Measurements from ENCODE around the gene HSPB6. TPM values are rescaled to one million over a fixed set of nuclear protein-coding genes. Genes with fewer than 3 reads are reported as not detected.
A peak's percentile ranks its signal among the peaks of the same experiment; 100 is the strongest.

HSPB6 gene
- total and polyA plus RNA-seq, 2 donors: 0.28 to 18.9 TPM

DNA sequence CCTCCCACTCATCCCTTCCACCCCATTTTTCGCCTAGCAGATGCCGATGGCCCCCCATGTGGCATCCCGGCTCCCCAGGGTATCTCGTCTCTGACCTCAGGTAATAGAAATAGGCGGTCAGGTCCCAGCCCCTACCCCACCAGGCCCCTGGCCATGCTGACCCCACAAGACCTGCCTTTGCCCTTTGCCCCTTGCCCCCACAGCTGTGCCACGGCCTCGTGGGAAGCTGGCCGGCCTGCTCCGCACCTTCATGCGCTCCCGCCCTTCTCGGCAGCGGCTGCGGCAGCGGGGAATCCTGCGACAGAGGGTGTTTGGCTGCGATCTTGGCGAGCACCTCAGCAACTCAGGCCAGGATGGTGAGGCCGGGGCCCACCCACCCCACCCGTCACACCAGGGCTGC, 23.9 kb upstream of the HSPB6 start:
- no peak for DNase-seq (ENCODE audit: low read depth in 6 of 9, low spot score in 9 of 9)
- 98% methylated on average over 20 of the region's 20 CpGs for WGBS

DNA sequence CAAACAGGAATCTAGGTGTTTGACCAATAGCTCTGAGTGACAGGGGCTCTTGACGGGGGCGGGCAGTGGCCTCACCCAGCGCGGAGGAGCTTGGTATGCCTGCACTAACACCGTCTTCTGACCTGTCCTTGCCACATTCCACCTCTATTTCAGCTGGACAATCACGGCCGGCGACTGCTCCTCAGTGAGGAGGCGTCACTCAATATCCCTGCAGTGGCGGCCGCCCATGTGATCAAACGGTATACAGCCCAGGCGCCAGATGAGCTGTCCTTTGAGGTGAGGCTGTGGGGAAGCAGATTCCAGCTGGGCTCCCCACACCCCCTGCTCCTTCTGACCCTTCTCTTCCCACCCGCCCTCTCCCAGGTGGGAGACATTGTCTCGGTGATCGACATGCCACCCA, 23.2 kb upstream of the HSPB6 start:
- no peaks in the 10 kb centered on the region for H3K9me3 ChIP-seq (ENCODE audit: control insufficient read depth in 2 of 2, insufficient read depth in 1 of 2, low read length in 1 of 2)
- 98% methylated on average over 16 of the region's 16 CpGs for WGBS
- no peak for DNase-seq (ENCODE audit: low read depth in 6 of 9, low spot score in 9 of 9)
- no peak overlapping the region for H3K27ac ChIP-seq (ENCODE audit: low read depth in 1 of 2, low read length in 1 of 2)
- H3K27me3 ChIP-seq (ENCODE audit: control insufficient read depth in 2 of 2, insufficient read depth in 1 of 2, low read length in 1 of 2): no peaks in the 10 kb centered on the region
- H3K4me3 ChIP-seq (ENCODE audit: low read length in 2 of 2): no peak overlapping the region
- H3K36me3 ChIP-seq (ENCODE audit: control insufficient read depth in 2 of 2, insufficient read depth in 2 of 2, low read length in 1 of 2): peaks cover 37 to 68% of the 10 kb centered on the region in 2 donors
- peaks cover 6 to 7% of the 10 kb centered on the region in 2 donors for H3K4me1 ChIP-seq (ENCODE audit: control insufficient read depth in 2 of 2, insufficient read depth in 2 of 2, low read length in 2 of 2)

More for the DNA sequence above, 23.9 kb upstream of the HSPB6 start:
- Histone ChIP-seq H3K27me3 (ENCODE audit: control insufficient read depth in 2 of 2, insufficient read depth in 1 of 2, low read length in 1 of 2) (no peaks in the 10 kb centered on the region), H3K27ac (ENCODE audit: low read depth in 1 of 2, low read length in 1 of 2) (no peak overlapping the region), H3K9me3 (ENCODE audit: control insufficient read depth in 2 of 2, insufficient read depth in 1 of 2, low read length in 1 of 2) (no peaks in the 10 kb centered on the region), H3K4me3 (ENCODE audit: low read length in 2 of 2) (no peak overlapping the region), H3K4me1 (ENCODE audit: control insufficient read depth in 2 of 2, insufficient read depth in 2 of 2, low read length in 2 of 2) (peaks cover 6 to 7% of the 10 kb centered on the region in 2 donors), H3K36me3 (ENCODE audit: control insufficient read depth in 2 of 2, insufficient read depth in 2 of 2, low read length in 1 of 2) (peaks cover 38 to 75% of the 10 kb centered on the region in 2 donors)

DNA sequence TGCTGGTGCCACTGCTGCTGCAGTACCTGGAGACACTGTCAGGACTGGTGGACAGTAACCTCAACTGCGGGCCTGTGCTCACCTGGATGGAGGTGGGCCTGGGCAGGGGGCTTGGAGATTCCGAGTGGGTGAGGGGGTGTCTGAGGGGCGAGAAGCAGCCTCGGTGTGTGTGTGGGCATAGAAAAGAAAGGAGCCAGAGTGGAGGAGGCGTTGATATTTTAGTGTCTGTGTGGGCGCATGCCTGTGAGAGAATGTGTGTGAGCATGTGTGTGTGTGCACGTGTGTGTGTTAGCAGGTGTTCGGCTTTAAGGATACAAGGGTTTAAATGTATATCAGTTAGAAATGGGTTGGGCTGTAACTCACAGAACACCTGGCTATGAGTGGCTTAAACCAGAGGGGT, 22.2 kb upstream of the HSPB6 start:
- peaks cover 7 to 13% of the 10 kb centered on the region in 2 donors for H3K4me1 ChIP-seq (ENCODE audit: control insufficient read depth in 2 of 2, insufficient read depth in 2 of 2, low read length in 2 of 2)
- no peaks in the 10 kb centered on the region for H3K27me3 ChIP-seq (ENCODE audit: control insufficient read depth in 2 of 2, insufficient read depth in 1 of 2, low read length in 1 of 2)
- peaks cover 37 to 58% of the 10 kb centered on the region in 2 donors for H3K36me3 ChIP-seq (ENCODE audit: control insufficient read depth in 2 of 2, insufficient read depth in 2 of 2, low read length in 1 of 2)
- no peak for DNase-seq (ENCODE audit: low read depth in 6 of 9, low spot score in 9 of 9)
- WGBS: 96% methylated on average over 8 of the region's 8 CpGs
- H3K4me3 ChIP-seq (ENCODE audit: low read length in 2 of 2): no peak overlapping the region
- H3K27ac ChIP-seq (ENCODE audit: low read depth in 1 of 2, low read length in 1 of 2): no peak overlapping the region
- H3K9me3 ChIP-seq (ENCODE audit: control insufficient read depth in 2 of 2, insufficient read depth in 1 of 2, low read length in 1 of 2): no peaks in the 10 kb centered on the region

DNA sequence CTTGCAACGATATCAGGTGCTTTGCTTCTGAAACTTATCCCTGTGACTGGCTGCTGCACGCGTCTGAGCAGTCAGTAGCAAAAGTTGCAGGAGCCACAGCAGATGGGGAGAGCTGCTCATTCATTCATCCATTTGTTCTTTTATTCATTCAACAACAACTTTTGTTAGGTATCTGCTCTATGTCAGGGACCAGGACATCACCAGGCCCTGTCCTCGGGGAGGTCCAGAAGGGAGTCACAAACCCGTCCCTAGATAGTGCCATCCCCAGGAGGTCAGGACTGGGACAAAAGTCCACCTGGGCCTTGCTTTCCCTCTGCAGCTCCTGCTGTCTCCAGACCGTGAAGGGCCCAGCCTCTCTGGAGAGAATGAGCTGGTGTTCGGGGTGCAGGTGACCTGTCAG, 21.1 kb upstream of the HSPB6 start:
- Histone ChIP-seq H3K36me3 (ENCODE audit: control insufficient read depth in 2 of 2, insufficient read depth in 2 of 2, low read length in 1 of 2) (peaks cover 35 to 47% of the 10 kb centered on the region in 2 donors), H3K27me3 (ENCODE audit: control insufficient read depth in 2 of 2, insufficient read depth in 1 of 2, low read length in 1 of 2) (no peaks in the 10 kb centered on the region), H3K27ac (ENCODE audit: low read depth in 1 of 2, low read length in 1 of 2) (no peak overlapping the region), H3K9me3 (ENCODE audit: control insufficient read depth in 2 of 2, insufficient read depth in 1 of 2, low read length in 1 of 2) (no peaks in the 10 kb centered on the region), H3K4me3 (ENCODE audit: low read length in 2 of 2) (no peak overlapping the region), H3K4me1 (ENCODE audit: control insufficient read depth in 2 of 2, insufficient read depth in 2 of 2, low read length in 2 of 2) (peaks cover 7 to 13% of the 10 kb centered on the region in 2 donors)
- WGBS: 84% methylated on average over 7 of the region's 7 CpGs
- no peak for DNase-seq (ENCODE audit: low read depth in 6 of 9, low spot score in 9 of 9)

DNA sequence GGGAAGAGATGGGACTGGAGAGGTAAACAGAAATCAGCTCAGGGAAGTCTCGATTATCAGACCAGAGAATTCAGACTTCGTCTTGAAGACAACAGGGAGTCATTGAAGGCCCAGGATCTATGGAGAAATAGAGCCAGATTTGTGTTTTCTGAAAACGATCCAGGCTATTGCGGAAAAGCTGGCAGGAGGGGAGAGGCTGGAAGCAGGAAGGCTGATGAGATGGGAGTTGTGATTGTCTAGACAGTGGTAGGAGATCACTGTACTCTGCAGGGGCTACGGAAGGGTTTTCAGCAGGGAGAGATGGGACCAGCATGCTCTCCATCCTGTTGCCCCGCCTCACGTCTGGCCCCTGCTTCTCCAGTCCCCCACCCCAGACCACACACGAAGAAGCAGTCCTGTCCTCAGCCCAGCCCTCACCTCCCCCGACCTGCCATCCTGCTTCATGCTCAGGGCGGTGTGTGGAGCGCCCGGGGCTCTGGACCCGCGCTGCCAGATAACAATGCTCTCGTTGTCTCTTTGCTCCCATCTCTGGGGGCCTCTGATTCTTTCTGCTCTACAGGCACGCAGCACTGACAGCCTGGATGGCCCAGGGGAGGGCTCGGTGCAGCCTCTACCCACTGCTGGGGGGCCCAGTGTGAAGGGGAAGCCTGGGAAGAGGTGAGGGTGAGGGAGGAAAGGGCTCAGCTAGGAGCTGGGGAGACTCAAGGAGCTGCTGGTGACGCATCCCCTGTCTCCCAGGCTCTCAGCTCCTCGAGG, 20.4 kb upstream of the HSPB6 start:
- 86% methylated on average over 19 of the region's 19 CpGs for WGBS
- no peak for DNase-seq (ENCODE audit: low read depth in 6 of 9, low spot score in 9 of 9)
- H3K4me3 ChIP-seq (ENCODE audit: low read length in 2 of 2): no peak overlapping the region
- no peaks in the 10 kb centered on the region for H3K9me3 ChIP-seq (ENCODE audit: control insufficient read depth in 2 of 2, insufficient read depth in 1 of 2, low read length in 1 of 2)
- H3K4me1 ChIP-seq (ENCODE audit: control insufficient read depth in 2 of 2, insufficient read depth in 2 of 2, low read length in 2 of 2): peaks cover 7 to 13% of the 10 kb centered on the region in 2 donors
- no peaks in the 10 kb centered on the region for H3K27me3 ChIP-seq (ENCODE audit: control insufficient read depth in 2 of 2, insufficient read depth in 1 of 2, low read length in 1 of 2)
- peaks cover 28 to 40% of the 10 kb centered on the region in 2 donors for H3K36me3 ChIP-seq (ENCODE audit: control insufficient read depth in 2 of 2, insufficient read depth in 2 of 2, low read length in 1 of 2)
- no peak overlapping the region for H3K27ac ChIP-seq (ENCODE audit: low read depth in 1 of 2, low read length in 1 of 2)

DNA sequence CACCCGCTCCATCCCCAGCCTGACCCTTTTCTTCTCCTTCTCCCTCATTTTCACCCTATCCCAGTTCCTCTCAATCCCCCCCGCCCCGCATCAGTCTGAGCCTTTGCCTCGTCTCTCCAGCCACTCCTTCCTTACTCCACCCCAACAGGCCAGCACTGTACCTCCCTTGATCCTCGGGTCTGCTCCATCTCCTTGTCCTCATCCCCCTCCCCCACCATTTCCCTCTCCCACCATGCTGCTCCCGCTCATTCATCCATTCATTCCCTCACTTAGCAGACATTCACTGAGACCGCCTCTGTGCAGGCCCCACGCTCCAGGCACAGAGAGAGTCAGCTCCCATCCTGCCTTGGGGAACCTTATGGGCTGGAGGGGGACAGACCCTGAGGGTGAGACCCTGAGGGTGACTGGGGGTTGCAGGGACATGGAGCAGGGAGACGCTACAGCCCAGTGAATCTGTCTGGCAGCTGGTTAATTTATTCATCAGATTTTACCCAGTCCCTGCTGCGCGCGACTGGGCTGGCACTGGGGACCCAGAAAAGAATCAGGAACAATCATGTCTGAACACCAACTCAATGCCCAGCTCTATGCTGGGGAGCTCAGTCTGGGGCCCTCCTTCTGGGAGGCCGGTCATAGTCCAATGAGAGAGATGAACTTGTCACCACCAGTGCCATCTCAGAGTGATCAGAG, 19.4 kb upstream of the HSPB6 start:
- peaks cover 21 to 30% of the 10 kb centered on the region in 2 donors for H3K36me3 ChIP-seq (ENCODE audit: control insufficient read depth in 2 of 2, insufficient read depth in 2 of 2, low read length in 1 of 2)
- 73% methylated on average over 13 of the region's 13 CpGs for WGBS
- peaks cover 7 to 13% of the 10 kb centered on the region in 2 donors for H3K4me1 ChIP-seq (ENCODE audit: control insufficient read depth in 2 of 2, insufficient read depth in 2 of 2, low read length in 2 of 2)
- H3K9me3 ChIP-seq (ENCODE audit: control insufficient read depth in 2 of 2, insufficient read depth in 1 of 2, low read length in 1 of 2): no peaks in the 10 kb centered on the region
- no peaks in the 10 kb centered on the region for H3K27me3 ChIP-seq (ENCODE audit: control insufficient read depth in 2 of 2, insufficient read depth in 1 of 2, low read length in 1 of 2)
- no peak overlapping the region for H3K27ac ChIP-seq (ENCODE audit: low read depth in 1 of 2, low read length in 1 of 2)
- peak overlapping the region; percentile 61 to 84 for H3K4me3 ChIP-seq (ENCODE audit: low read length in 2 of 2)
- DNase-seq (ENCODE audit: low read depth in 6 of 9, low spot score in 9 of 9): peak in 1 of 9 donors; percentile 6

DNA sequence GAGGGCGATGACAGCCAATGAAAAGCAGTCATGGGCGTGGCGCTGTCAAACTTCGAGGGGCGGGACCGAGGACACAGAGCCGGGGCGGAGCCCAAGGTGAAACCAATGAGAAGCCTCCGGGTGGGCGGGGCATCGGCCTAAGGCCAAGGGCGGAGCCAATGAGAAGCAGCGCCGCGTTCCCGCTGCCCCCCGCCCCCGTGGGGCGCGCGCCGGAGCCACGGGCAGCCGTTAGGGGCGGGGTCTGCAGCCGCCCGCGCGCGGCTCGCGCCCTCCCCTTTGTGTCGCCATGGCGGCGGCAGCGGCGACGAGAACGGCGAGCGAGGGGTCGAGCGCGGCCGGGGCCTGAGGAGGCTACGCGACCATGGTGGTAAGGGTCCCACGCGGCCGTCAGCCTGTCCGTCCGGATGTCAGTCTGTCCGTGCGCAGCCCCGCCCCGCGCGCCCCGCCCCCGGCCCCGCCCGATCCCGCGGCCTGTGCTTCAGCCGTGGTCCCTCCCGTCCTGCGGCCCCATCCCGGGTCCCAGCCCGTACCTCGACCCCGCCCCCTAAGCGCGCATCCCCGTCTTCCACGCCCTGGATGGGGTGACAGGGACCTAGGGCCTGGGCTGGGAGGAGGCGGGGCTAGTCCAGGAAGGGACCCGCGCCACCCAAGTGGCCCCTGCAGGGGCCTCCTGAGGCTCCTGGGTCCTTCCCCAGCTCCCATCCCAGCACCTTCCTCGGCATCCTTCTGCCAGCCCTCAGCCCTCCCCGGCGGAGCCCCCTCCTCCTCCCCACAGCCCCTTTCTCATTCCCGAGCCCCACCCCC, 18.7 kb upstream of the HSPB6 start, which contains the start of gene ARHGAP33:
TSS of gene ARHGAP33 (plus strand) at position 267 of the 804 bp plus-strand sequence. CDS start at position 362, 95 bp downstream.
- peak; percentile 95 to 100 (median 99) for DNase-seq (ENCODE audit: low read depth in 6 of 9, low spot score in 9 of 9)
- no peak within 1 kb of the TSS for H3K27ac ChIP-seq (ENCODE audit: low read depth in 1 of 2, low read length in 1 of 2)
- peak within 1 kb of the TSS; percentile 61 to 84 for H3K4me3 ChIP-seq (ENCODE audit: low read length in 2 of 2)
- H3K27me3 ChIP-seq (ENCODE audit: control insufficient read depth in 2 of 2, insufficient read depth in 1 of 2, low read length in 1 of 2): no peaks in the 10 kb centered on the region
- no peaks in the 10 kb centered on the region for H3K9me3 ChIP-seq (ENCODE audit: control insufficient read depth in 2 of 2, insufficient read depth in 1 of 2, low read length in 1 of 2)
- H3K4me1 ChIP-seq (ENCODE audit: control insufficient read depth in 2 of 2, insufficient read depth in 2 of 2, low read length in 2 of 2): peaks cover 7 to 13% of the 10 kb centered on the region in 2 donors
- WGBS: under 1% methylated on average over 80 of the region's 82 CpGs
- peaks cover 18 to 22% of the 10 kb centered on the region in 2 donors for H3K36me3 ChIP-seq (ENCODE audit: control insufficient read depth in 2 of 2, insufficient read depth in 2 of 2, low read length in 1 of 2)

DNA sequence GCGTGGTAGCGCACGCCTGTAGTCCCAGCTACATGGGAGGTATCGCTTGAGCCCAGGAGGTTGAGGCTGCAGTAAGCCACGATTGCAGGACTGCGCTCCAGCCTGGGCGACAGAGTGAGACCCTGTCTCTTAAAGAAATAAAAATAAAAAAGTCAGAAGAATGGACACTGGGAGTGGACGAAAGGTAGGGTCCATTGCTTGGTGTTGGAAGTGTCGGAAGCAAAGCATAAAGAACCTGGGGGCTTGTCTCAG, 18.1 kb upstream of the HSPB6 start:
- DNase-seq (ENCODE audit: low read depth in 6 of 9, low spot score in 9 of 9): no peak
- Histone ChIP-seq H3K36me3 (ENCODE audit: control insufficient read depth in 2 of 2, insufficient read depth in 2 of 2, low read length in 1 of 2) (peaks cover 16 to 17% of the 10 kb centered on the region in 2 donors), H3K4me1 (ENCODE audit: control insufficient read depth in 2 of 2, insufficient read depth in 2 of 2, low read length in 2 of 2) (peaks cover 7 to 13% of the 10 kb centered on the region in 2 donors), H3K27ac (ENCODE audit: low read depth in 1 of 2, low read length in 1 of 2) (no peak overlapping the region), H3K27me3 (ENCODE audit: control insufficient read depth in 2 of 2, insufficient read depth in 1 of 2, low read length in 1 of 2) (no peaks in the 10 kb centered on the region), H3K4me3 (ENCODE audit: low read length in 2 of 2) (peak overlapping the region; percentile 36 to 84), H3K9me3 (ENCODE audit: control insufficient read depth in 2 of 2, insufficient read depth in 1 of 2, low read length in 1 of 2) (no peaks in the 10 kb centered on the region)
- WGBS: 38% methylated on average over 9 of the region's 9 CpGs

All from thymus (tissue), 11 donors.